GM12874 (cell line): ENCODE measurements around the gene PLD3.

Experiments used
- CTCF ChIP-seq: IDR thresholded peaks from 2 replicates; pipeline ENCODE4 v1.5.1; 2011; ENCODE audit warnings: low read depth, mild to moderate bottlenecking, control low read depth, low read length, moderate library complexity; ENCODE audit not compliant: insufficient read depth

Gene PLD3

DNA sequence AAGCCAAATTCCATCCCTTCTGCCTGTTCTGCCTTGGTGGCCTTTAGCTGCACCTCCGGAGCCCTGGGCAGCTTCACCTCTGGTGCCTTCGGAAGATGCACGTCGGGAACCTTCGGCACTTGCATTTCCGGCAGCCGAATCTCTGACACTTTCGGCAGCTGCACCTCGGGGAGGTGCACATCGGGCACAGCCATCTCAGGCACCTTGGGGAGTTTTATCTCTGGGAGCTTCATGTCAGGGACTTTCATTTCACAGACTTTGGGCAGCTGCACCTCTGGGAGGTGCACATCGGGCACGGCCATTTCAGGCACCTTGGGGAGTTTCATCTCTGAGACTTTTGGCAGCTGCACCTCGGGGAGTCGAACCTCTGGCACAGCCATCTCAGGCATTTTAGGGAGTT is 47.5 kb downstream of the PLD3 start:
- no peak for TF ChIP-seq CTCF

GRCh38 chr19:40396886-40397567 is 48.5 kb downstream of the PLD3 start:
- no peak for TF ChIP-seq CTCF

GRCh38 chr19:40397568-40397906 is 49.0 kb downstream of the PLD3 start:
- TF ChIP-seq CTCF: no peak

GRCh38 chr19:40398417-40399131 is 50.1 kb downstream of the PLD3 start:
- no peak for TF ChIP-seq CTCF

DNA sequence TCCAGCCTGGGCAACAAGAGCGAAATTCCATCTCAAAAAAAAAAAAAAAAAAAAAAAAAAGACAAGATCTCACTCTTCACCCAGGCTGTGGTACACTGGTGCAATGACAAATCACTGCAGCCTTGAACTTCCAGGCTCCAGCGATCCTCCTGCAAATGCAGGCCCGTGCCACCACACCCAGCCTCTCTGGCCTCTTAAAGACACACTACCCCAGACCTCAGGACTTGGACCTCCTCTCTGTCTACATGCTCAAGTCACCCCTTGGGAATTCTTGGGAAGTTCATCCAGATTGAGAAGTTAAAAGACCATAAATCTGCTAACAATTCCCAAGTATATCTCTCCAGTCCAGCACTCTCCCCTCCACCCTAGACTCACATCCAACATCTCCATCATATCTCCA is 52.1 kb downstream of the PLD3 start:
- no peak for TF ChIP-seq CTCF

GRCh38 chr19:40403262-40403984 is 54.9 kb downstream of the PLD3 start:
- no peak for TF ChIP-seq CTCF
